Keratinocyte (primary cell): Measurements from ENCODE around the gene ADAMTS17. TPM values are rescaled to one million over a fixed set of nuclear protein-coding genes. Genes with fewer than 3 reads are reported as not detected.

Experiments
- DNase-seq: peaks from one replicate; pipeline ENCODE4 v3.0.0-alpha.2; 2011; ENCODE audit warnings: low read depth, missing footprints, low spot score
- FAIRE-seq: peaks from 2 replicates; lab custom pipeline; 2011; peaks lifted over from hg19 to GRCh38; lab: Jason Lieb, UNC
- H2AFZ ChIP-seq: 2 replicates; pipeline ENCODE4 v1.6.0; 2012; ENCODE audit warnings: low read length, control low read depth, inconsistent platforms; ENCODE audit not compliant: control insufficient read depth
- H3K27ac ChIP-seq: 2 replicates; pipeline ENCODE4 v1.5.1; 2011; ENCODE audit warnings: low read length; ENCODE audit not compliant: control insufficient read depth, insufficient read depth
- H3K27me3 ChIP-seq: 3 replicates; pipeline ENCODE4 v1.6.0; 2011; ENCODE audit warnings: low read length; ENCODE audit not compliant: control insufficient read depth, insufficient read depth; ENCODE audit errors: extremely low read depth
- H3K36me3 ChIP-seq, 2 experiments: 2 replicates in 1 of 2; 3 replicates in 1 of 2; pipeline ENCODE4 v1.5.1; 2011; ENCODE audit warnings: low read length in 2 of 2, mild to moderate bottlenecking in 1 of 2; ENCODE audit not compliant: control insufficient read depth in 2 of 2, insufficient read depth in 2 of 2; ENCODE audit errors: extremely low read depth in 1 of 2
- H3K4me1 ChIP-seq: 3 replicates; pipeline ENCODE4 v1.5.1; 2011; ENCODE audit warnings: low read length; ENCODE audit not compliant: control insufficient read depth, insufficient read depth; ENCODE audit errors: extremely low read depth
- H3K4me2 ChIP-seq: 3 replicates; pipeline ENCODE4 v1.6.0; 2011; ENCODE audit warnings: low read depth, low read length; ENCODE audit not compliant: control insufficient read depth, insufficient read depth; ENCODE audit errors: extremely low read depth
- H3K4me3 ChIP-seq, 3 experiments: fragments of 200-600 bp in 1 of 3; sonication (generic) in 1 of 3; 2 replicates in 2 of 3; 3 replicates in 1 of 3; pipeline ENCODE4 v1.5.1; 2011 to 2016; ENCODE audit warnings: low read length in 3 of 3, mild to moderate bottlenecking in 3 of 3, control low read depth in 2 of 3, inconsistent platforms in 1 of 3, low read depth in 1 of 3, mixed read lengths in 1 of 3, mixed run types in 1 of 3, moderate library complexity in 1 of 3; ENCODE audit not compliant: control insufficient read depth in 2 of 3, insufficient read depth in 2 of 3; ENCODE audit errors: extremely low read depth in 1 of 3
- H3K79me2 ChIP-seq: 2 replicates; pipeline ENCODE4 v1.6.0; 2012; ENCODE audit warnings: low read length; ENCODE audit not compliant: control insufficient read depth, insufficient read depth
- H3K9ac ChIP-seq: 3 replicates; pipeline ENCODE4 v1.6.0; 2011; ENCODE audit warnings: low read length; ENCODE audit not compliant: control insufficient read depth, insufficient read depth; ENCODE audit errors: extremely low read depth
- H3K9me1 ChIP-seq: 3 replicates; pipeline ENCODE4 v1.6.0; 2011; ENCODE audit warnings: low read length; ENCODE audit not compliant: control insufficient read depth, insufficient read depth; ENCODE audit errors: extremely low read depth
- H3K9me3 ChIP-seq: 2 replicates; pipeline ENCODE4 v1.5.1; 2012; ENCODE audit warnings: low read depth, low read length; ENCODE audit not compliant: control insufficient read depth
- H4K20me1 ChIP-seq: 3 replicates; pipeline ENCODE4 v1.6.0; 2011; ENCODE audit warnings: low read length; ENCODE audit not compliant: control insufficient read depth, insufficient read depth; ENCODE audit errors: extremely low read depth
- CTCF ChIP-seq, 3 experiments: IDR thresholded peaks in 1 of 3; conservative IDR thresholded peaks in 1 of 3; optimal IDR thresholded peaks in 1 of 3; 2 replicates in 2 of 3; 3 replicates in 1 of 3; pipeline versions ENCODE3 to v1.5.1; 2011; ENCODE audit warnings: low read length in 3 of 3, mild to moderate bottlenecking in 3 of 3, moderate library complexity in 2 of 3, control low read depth in 1 of 3, inconsistent platforms in 1 of 3; ENCODE audit not compliant: insufficient read depth in 2 of 3; ENCODE audit errors: extremely low read depth in 1 of 3
- EZH2 ChIP-seq: IDR thresholded peaks from one replicate; pipeline ENCODE4 v1.6.1; 2012; ENCODE audit warnings: inconsistent platforms, mild to moderate bottlenecking, low read length, moderate library complexity
- dilution Hi-C: fragments of 300-500 bp; cut with MboI; formaldehyde crosslinking; loops from one replicate; pipeline ENCODE4 v1.7.0; 2020; ENCODE audit warnings: low sequenced_read_pairs; ENCODE audit not compliant: extremely low pct_ligation_motif_present
- polyA plus RNA-seq, 5 experiments: library from polyadenylated mRNA; depleted of rRNA in 3 of 5; stranded (reverse) in 3 of 5; stranded (forward) in 1 of 5; unstranded in 1 of 5; fragments of >200 nt; gene quantifications; 1 replicate in 1 of 5; 2 replicates in 3 of 5; 3 replicates in 1 of 5; pipeline versions ENCODE4 v1.2.1 to v1.2.3, GENCODE V29; 2011 to 2012; ENCODE audit warnings: missing spikeins in 2 of 5, low read depth in 1 of 5, low replicate concordance in 1 of 5

ADAMTS17 gene
- polyA plus RNA-seq, 1 donor (not counting 4 experiments of a cell fraction or from before 2014, with no cell fraction given): 0.18 TPM

GRCh38 chr15:99931703-99932603 is 409.8 kb downstream of the ADAMTS17 start:
- no peak overlapping the region for H3K27ac ChIP-seq
- H3K4me2 ChIP-seq: no peak overlapping the region
- H3K9me3 ChIP-seq: no peaks in the 10 kb centered on the region
- peaks cover 3% of the 10 kb centered on the region for H3K4me1 ChIP-seq
- TF ChIP-seq CTCF (optimal IDR thresholded peaks at IDR 0.05 in 1 of 3, IDR thresholded peaks at IDR 0.05 in 1 of 3, conservative IDR thresholded peaks at IDR 0.05 in 1 of 3; ENCODE audit: extremely low read depth in 1 of 3, insufficient read depth in 2 of 3, low read length in 3 of 3) (no peak), EZH2 (no peak)
- dilution Hi-C loops: no loop called here
- H3K9me1 ChIP-seq: no peaks in the 10 kb centered on the region
- H3K27me3 ChIP-seq: peaks cover 4% of the 10 kb centered on the region
- FAIRE-seq (no peak), DNase-seq (no peak)
- no peaks in the 10 kb centered on the region for H3K36me3 ChIP-seq
- H3K79me2 ChIP-seq: no peaks in the 10 kb centered on the region
- H3K4me3 ChIP-seq: no peak overlapping the region
- no peak overlapping the region for H3K9ac ChIP-seq
- H2AFZ ChIP-seq: no peak overlapping the region
- no peaks in the 10 kb centered on the region for H4K20me1 ChIP-seq

- dilution Hi-C loops: no loop called here
- Histone ChIP-seq H3K27me3 (peaks cover 4% of the 10 kb centered on the region), H3K9me3 (no peaks in the 10 kb centered on the region), H3K4me1 (peaks cover 8% of the 10 kb centered on the region), H3K4me3 (no peak overlapping the region), H2AFZ (no peak overlapping the region), H3K4me2 (no peak overlapping the region), H3K36me3 (no peaks in the 10 kb centered on the region), H3K9me1 (no peaks in the 10 kb centered on the region), H3K9ac (no peak overlapping the region), H3K27ac (no peak overlapping the region), H3K79me2 (no peaks in the 10 kb centered on the region), H4K20me1 (no peaks in the 10 kb centered on the region)
- TF ChIP-seq EZH2: no peak
- no peak for DNase-seq
- no peak for FAIRE-seq
Observed at GRCh38 chr15:99930696-99931095, 411.1 kb downstream of the ADAMTS17 start.
